GM11168 (cell line): ENCODE measurements around the gene MARK2.

Experiments used
- in situ Hi-C: fragments of 300-500 bp; cut with MboI; formaldehyde crosslinking; loops from one replicate; pipeline ENCODE4 v1.12.0; 2022; ENCODE audit warnings: low sequenced_read_pairs; ENCODE audit not compliant: unreplicated experiment

MARK2 gene

DNA sequence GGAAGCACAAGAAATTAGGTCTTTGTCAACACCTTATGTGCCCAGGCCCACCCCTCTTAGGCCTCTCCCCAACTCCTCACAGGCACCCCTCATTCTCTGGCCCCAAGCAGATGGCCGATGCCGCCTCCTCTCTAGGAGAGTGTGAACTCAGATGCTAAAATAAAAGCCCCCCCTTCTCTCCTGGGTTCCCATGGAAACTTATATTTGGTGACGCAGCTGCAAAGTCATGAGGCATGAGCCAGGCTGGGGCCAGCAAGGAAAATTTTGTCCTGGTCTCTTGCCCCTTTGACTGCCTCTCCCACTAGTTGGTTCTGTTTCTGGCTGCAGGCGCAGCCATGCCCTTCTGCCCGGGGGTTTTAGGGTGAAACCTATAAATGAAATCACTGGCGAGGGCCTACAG is 66.3 kb downstream of the MARK2 start:
- in situ Hi-C loops, result no loop called here

GRCh38 chr11:63906087-63906486 is 67.2 kb downstream of the MARK2 start:
- in situ Hi-C loops, result no loop called here

GRCh38 chr11:63906585-63906984 is 67.7 kb downstream of the MARK2 start:
- in situ Hi-C loops, result no loop called here

GRCh38 chr11:63907063-63907462 is 68.2 kb downstream of the MARK2 start:
- in situ Hi-C loops, result no loop called here

GRCh38 chr11:63907808-63908530 is 69.1 kb downstream of the MARK2 start:
- in situ Hi-C loops, result no loop called here

DNA sequence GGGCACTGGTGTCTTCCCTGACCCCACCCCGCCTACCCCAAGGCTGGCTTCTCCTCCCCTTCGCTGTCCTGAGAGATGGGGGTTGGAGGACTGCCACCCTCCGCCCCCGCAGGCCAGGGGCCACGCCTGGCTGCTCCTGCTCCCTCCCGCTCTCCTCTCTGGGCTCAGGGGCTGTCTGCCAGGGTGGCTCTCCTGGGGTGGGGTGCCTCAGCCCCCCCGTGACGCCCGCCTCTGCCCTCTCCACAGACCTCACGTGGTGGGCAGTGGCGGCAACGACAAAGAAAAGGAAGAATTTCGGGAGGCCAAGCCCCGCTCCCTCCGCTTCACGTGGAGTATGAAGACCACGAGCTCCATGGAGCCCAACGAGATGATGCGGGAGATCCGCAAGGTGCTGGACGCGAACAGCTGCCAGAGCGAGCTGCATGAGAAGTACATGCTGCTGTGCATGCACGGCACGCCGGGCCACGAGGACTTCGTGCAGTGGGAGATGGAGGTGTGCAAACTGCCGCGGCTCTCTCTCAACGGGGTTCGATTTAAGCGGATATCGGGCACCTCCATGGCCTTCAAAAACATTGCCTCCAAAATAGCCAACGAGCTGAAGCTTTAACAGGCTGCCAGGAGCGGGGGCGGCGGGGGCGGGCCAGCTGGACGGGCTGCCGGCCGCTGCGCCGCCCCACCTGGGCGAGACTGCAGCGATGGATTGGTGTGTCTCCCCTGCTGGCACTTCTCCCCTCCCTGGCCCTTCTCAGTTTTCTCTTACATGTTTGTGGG is 69.9 kb downstream of the MARK2 start:
- in situ Hi-C loops, result no loop called here

- in situ Hi-C loops, result no loop called here
These were observed 70.9 kb downstream of the MARK2 start for GRCh38 chr11:63909591-63910506.

DNA sequence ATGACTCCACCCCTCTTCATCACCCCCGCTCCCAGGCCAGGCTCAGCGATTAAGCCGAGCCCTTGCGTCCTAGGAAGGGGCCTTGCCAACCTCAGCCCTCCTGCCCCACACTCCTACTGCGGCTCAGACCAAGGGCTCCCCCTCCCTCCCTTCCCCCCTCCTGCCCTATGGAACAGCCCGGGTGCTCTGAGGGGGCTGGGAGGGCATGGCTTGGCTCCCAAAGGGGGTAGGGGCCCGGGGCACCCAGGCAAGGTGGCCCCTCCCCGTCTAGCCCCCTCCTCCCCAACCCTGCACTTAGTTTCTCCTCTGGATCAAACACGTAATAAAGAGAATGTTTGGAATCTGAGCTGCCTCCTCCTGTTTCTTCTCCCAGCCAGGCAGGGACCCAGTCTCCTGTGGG is 71.8 kb downstream of the MARK2 start:
- in situ Hi-C loops, result no loop called here

- in situ Hi-C loops, result no loop called here
These were observed 72.5 kb downstream of the MARK2 start for GRCh38 chr11:63911440-63911839.

DNA sequence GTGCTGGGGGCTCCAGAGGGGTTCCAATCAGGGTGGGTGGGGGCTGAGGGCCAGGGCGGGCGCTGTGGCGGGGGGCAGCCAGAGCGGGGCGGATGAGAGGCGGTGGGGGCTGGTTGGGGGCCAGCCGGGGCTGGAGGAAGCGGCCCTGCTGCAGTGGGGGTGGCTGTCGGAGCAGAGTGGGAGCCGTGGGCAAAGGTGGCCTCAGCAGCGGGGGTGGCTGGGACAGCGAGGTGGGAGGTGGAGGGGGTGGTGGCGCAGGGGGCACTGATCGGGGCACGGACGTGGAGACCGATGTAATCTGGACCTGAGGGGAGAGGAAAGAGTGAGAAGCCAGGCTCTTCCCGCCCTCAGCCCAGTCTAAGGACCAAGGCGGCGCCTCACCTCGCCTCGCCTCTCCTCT is 73.0 kb downstream of the MARK2 start:
- in situ Hi-C loops, result no loop called here

- in situ Hi-C loops, result no loop called here
These were observed 73.8 kb downstream of the MARK2 start for GRCh38 chr11:63912678-63913077.

GRCh38 chr11:63913866-63914830 is 75.2 kb downstream of the MARK2 start:
- in situ Hi-C loops, result no loop called here

DNA sequence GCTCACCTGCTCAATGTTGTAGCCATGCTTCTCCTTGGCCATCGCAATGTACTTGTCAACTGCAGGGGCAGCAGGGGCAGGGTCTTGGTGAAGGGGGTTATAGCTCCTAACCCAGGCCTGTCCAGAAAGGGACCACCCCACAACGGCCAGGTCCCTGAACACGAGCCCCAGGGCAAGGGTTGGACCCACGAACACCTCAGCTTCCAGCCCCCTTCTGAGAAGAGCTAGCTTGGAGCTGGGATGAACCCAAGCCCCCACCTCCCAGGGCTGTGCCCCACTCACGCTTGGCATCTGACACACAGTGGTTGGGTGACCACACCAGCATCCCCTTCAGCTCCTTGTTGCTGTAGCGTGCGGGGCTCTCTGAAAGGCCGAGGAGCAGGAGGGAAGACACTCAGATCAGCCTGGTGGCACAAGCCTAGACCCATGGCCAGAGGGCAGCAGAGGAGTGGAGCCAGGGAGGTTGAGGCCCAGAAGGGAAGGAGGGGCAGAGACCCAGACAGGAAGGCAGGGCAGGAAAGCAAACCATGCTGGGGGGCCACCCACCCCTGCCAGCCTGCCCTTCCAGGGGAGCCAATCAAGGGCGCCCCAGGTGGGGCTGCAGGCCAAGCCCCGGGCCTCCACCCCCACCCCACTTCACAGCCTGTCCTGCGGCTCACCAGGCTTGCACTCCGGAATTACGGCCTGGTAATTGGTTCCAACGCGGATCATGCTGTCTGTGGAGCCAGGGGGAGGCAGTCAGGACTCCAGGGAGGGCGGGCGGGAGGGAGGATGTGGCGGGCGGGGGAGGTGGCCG is 76.2 kb downstream of the MARK2 start:
- in situ Hi-C loops, result no loop called here

GRCh38 chr11:63915961-63916836 is 77.3 kb downstream of the MARK2 start:
- in situ Hi-C loops, result no loop called here

DNA sequence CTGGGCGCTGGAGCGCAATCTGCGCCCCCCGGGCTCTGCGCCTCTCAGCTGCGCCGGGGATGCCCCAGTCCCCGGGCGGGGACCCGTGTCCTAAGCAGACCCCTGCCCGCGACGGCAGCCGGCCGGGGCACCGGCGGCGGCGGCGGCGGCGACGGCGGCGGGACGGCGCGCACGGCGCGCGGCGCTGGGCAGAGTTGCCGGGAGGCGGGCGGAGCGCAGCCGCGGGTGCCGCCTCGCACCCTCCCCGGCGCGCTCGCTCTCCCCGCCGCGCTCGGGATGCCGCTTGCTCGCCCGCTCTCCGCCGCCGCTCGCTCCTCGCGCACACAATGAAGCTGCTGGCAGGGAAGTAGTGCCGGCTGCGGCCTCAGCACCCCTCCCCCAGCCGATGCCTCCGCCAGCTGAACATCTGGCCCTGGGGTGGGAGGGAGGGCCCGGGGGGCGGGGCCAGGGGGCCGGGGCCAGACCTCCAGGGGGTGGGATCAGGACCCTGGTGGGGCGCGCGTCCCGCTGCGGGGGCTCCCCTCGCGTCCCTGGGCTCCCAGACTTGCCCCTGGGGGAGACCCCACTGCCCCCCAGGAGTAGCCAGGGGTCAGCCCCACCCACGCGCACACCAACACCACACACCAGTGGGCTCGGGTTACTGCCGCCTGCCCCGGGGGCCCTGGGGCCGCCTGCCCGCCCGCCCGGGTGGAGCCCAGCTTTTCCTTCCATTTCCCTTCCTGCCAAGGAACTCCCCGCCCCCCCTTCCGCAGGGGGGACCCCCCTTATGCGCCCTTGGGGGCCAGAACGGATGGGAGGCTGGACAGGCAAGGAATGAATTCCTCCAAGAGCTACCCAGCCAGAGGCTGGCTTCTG is 78.2 kb downstream of the MARK2 start, which contains the start of gene RCOR2:
TSS of gene RCOR2 (minus strand) at position 328 of the 855 bp plus-strand sequence. CDS start 708 bp downstream, outside the sequence.
- in situ Hi-C loops, result no loop called here

DNA sequence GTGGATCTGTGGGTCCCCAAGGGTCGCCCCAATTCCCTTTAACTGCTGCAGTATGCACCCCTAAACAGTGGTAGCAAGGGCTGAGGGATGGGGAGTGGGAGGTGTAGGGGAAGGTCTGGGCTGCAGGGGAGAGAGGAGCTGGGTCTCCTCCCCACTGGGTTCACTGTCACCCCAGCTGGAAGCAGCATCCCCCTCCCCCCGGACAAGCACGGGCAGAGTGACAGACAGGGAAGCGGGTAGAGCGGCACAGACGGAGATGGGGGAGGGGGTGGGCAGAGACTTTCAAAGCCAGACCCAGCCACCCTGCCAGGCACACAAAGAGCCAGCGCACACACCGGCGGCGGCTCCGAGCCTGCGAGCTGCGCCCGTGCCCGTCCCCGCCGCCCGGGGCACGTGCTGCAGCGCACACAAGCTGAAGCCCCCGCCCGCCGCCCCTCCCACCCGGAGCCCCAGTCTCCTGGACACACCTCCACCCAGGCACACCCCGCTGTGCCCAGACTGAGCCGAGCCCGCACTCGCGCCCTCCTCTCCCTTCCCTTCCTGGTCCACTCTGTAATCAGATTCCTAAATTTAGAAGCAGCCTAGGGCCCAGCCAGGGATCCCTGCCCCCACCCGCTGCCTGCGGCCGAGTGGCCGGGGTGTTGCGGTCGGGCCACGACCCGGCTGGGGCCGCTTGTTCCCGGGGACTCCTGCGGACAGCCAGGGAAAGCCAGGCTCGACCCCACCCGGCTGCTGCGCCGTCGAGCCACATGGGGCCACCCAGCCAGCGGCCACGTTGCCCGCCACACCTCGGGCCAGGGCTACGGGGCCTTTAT is 79.0 kb downstream of the MARK2 start:
- in situ Hi-C loops, result no loop called here
